HCT116 (cell line): ENCODE results near the gene MRPS7. TPM values are rescaled to one million over a fixed set of nuclear protein-coding genes. Genes with fewer than 3 reads are reported as not detected.

Source experiments
- ATAC-seq: fragments of 200-7000 bp; cut with Tn5 transposase; 2 replicates; pipeline ENCODE4 v1.9.1; 2020; ENCODE audit warnings: mild to moderate bottlenecking, moderate library complexity
- BruUV-seq: library from RNA; stranded (reverse); fragments of 400-500 nt; replicated peaks from 2 replicates; lab custom pipeline; 2021; lab: Mats Ljungman, UMichigan
- CTCF ChIA-PET: fragments of 300-600 bp; sonication (Branson Sonifier 250); formaldehyde crosslinking; loops from one replicate; lab custom pipeline; 2021; ENCODE audit warnings: antibody characterized with exemption; lab: Charles Lee
- POLR2A ChIA-PET: fragments of 300-600, 350-600 bp; sonication (Branson Sonifier 250); formaldehyde crosslinking; loops from one replicate; lab custom pipeline; 2021; ENCODE audit warnings: antibody characterized with exemption; lab: Charles Lee
- RAD21 ChIA-PET, 2 experiments: fragments of 300-600 bp; sonication (Branson Sonifier 250); formaldehyde crosslinking; loops; one replicate each; lab custom pipeline; 2023; ENCODE audit warnings: low total read pairs in 2 of 2; ENCODE audit not compliant: uncharacterized antibody in 2 of 2, unreplicated experiment in 2 of 2, low non-redundant PET in 1 of 2; lab: Charles Lee
- DNase-seq: peaks from one replicate; pipeline ENCODE4 v3.0.0-alpha.2; 2010; ENCODE audit warnings: low read depth, low spot score
- H2AFZ ChIP-seq: fragments of 200-600 bp; shearing (Covaris generic), sonication (generic); 2 replicates; pipeline ENCODE4 v1.6.1; 2017; ENCODE audit warnings: low read depth, mixed run types, mixed read lengths, antibody characterized with exemption, low read length; ENCODE audit not compliant: poor library complexity, severe bottlenecking
- H3K27ac ChIP-seq: 2 replicates; pipeline ENCODE4 v1.5.1; 2012; ENCODE audit warnings: low read depth, low read length
- H3K27me3 ChIP-seq: fragments of 200-600 bp; sonication (generic); 2 replicates; pipeline ENCODE4 v1.6.1; 2016; ENCODE audit warnings: mixed run types, low read length, mixed read lengths; ENCODE audit not compliant: insufficient read depth
- H3K36me3 ChIP-seq, 2 experiments: fragments of 200-500 bp in 1 of 2; fragments of 200-600 bp in 1 of 2; sonication (Bioruptor generic) in 1 of 2; sonication (generic) in 1 of 2; 2 replicates each; pipeline versions ENCODE4 v1.5.1 to v1.6.1; 2014 to 2016; ENCODE audit warnings: low read length in 2 of 2, inconsistent platforms in 1 of 2, mixed read lengths in 1 of 2, mixed run types in 1 of 2; ENCODE audit not compliant: insufficient read depth in 2 of 2, control insufficient read depth in 1 of 2
- H3K4me1 ChIP-seq, 2 experiments: fragments of 200-600 bp in 1 of 2; sonication (generic) in 1 of 2; 2 replicates each; pipeline versions ENCODE4 v1.5.1 to v1.6.1; 2012 to 2017; ENCODE audit warnings: low read length in 2 of 2, inconsistent platforms in 1 of 2, mild to moderate bottlenecking in 1 of 2, mixed read lengths in 1 of 2, mixed run types in 1 of 2, moderate library complexity in 1 of 2; ENCODE audit not compliant: insufficient read depth in 2 of 2, control insufficient read depth in 1 of 2
- H3K4me2 ChIP-seq: fragments of 200-600 bp; sonication (generic); 2 replicates; pipeline ENCODE4 v1.6.1; 2017; ENCODE audit warnings: mixed run types, low read length, mixed read lengths
- H3K4me3 ChIP-seq, 2 experiments: fragments of 200-600 bp in 1 of 2; sonication (generic) in 1 of 2; replicated peaks in 1 of 2; 2 replicates each; pipeline ENCODE4 v1.5.1; 2011 to 2016; ENCODE audit warnings: low read length in 2 of 2, control low read depth in 1 of 2, low read depth in 1 of 2, mild to moderate bottlenecking in 1 of 2, mixed read lengths in 1 of 2, mixed run types in 1 of 2
- H3K79me2 ChIP-seq: fragments of 200-600 bp; sonication (generic); 2 replicates; pipeline ENCODE4 v1.6.1; 2017; ENCODE audit warnings: mild to moderate bottlenecking, mixed run types, low read length, moderate library complexity, mixed read lengths; ENCODE audit not compliant: insufficient read depth
- H3K9ac ChIP-seq: fragments of 200-600 bp; sonication (generic); 2 replicates; pipeline ENCODE4 v1.6.1; 2016; ENCODE audit warnings: low read length, mixed read lengths
- H3K9me2 ChIP-seq: fragments of 200-600 bp; sonication (generic), shearing (Covaris generic); 2 replicates; pipeline ENCODE4 v1.6.1; 2017; ENCODE audit warnings: mixed run types, mild to moderate bottlenecking, moderate library complexity; ENCODE audit not compliant: insufficient read depth
- H3K9me3 ChIP-seq, 2 experiments: fragments of 200-500 bp in 1 of 2; fragments of 200-600 bp in 1 of 2; sonication (Bioruptor generic) in 1 of 2; sonication (generic) in 1 of 2; 2 replicates each; pipeline ENCODE4 v1.6.1; 2014 to 2017; ENCODE audit warnings: low read length in 2 of 2, mixed read lengths in 2 of 2, inconsistent platforms in 1 of 2, low read depth in 1 of 2, mild to moderate bottlenecking in 1 of 2, mixed run types in 1 of 2, moderate library complexity in 1 of 2; ENCODE audit not compliant: control insufficient read depth in 1 of 2, insufficient read depth in 1 of 2
- H4K20me1 ChIP-seq: fragments of 200-600 bp; sonication (generic), shearing (Covaris generic); 2 replicates; pipeline ENCODE4 v1.6.1; 2017; ENCODE audit warnings: mixed run types, mild to moderate bottlenecking, moderate library complexity; ENCODE audit not compliant: insufficient read depth
- ATF3 ChIP-seq: IDR thresholded peaks from 2 replicates; pipeline ENCODE4 v1.6.1; 2012
- CEBPB ChIP-seq: IDR thresholded peaks from 2 replicates; pipeline ENCODE4 v1.6.1; 2012; ENCODE audit warnings: low read depth
- CTCF ChIP-seq, 3 experiments: fragments of 200-600 bp in 1 of 3; sonication (generic) in 1 of 3; IDR thresholded peaks in 2 of 3; conservative IDR thresholded peaks in 1 of 3; 2 replicates each; pipeline ENCODE4 v1.5.1; 2012 to 2017; ENCODE audit warnings: low read depth in 2 of 3, low read length in 2 of 3, antibody characterized with exemption in 1 of 3, borderline replicate concordance in 1 of 3, control low read depth in 1 of 3, mild to moderate bottlenecking in 1 of 3, mixed read lengths in 1 of 3, mixed run types in 1 of 3, moderate library complexity in 1 of 3; ENCODE audit not compliant: insufficient read depth in 1 of 3
- EZH2 ChIP-seq: fragments of 200-600 bp; sonication (generic); IDR thresholded peaks from 2 replicates; pipeline ENCODE4 v1.6.1; 2017; ENCODE audit warnings: antibody characterized with exemption, mixed run types
- JUND ChIP-seq: IDR thresholded peaks from 2 replicates; pipeline ENCODE4 v1.6.1; 2012
- POLR2A ChIP-seq: IDR thresholded peaks from 2 replicates; pipeline ENCODE4 v1.7.0; 2011; ENCODE audit warnings: borderline replicate concordance; ENCODE audit not compliant: insufficient read depth, insufficient read length; ENCODE audit errors: extremely low read depth
- POLR2AphosphoS5 ChIP-seq: IDR thresholded peaks from 2 replicates; pipeline ENCODE4 v1.6.1; 2011; ENCODE audit warnings: mild to moderate bottlenecking, low read depth, low read length, moderate library complexity
- SIN3A ChIP-seq: IDR thresholded peaks from 2 replicates; pipeline ENCODE4 v1.6.1; 2012; ENCODE audit warnings: low read depth
- SP1 ChIP-seq: IDR thresholded peaks from 2 replicates; pipeline ENCODE4 v1.6.1; 2012; ENCODE audit warnings: low read depth
- ZFX ChIP-seq: fragments of 450-650 bp; IDR thresholded peaks from 2 replicates; pipeline ENCODE4 v1.6.1; 2017
- intact Hi-C: fragments of 100-400 bp; cut with micrococcal nuclease; formaldehyde crosslinking; loops from 2 replicates; pipeline ENCODE4 v1.10.0; 2022
- total RNA-seq: library from RNA; stranded (reverse); gene quantifications from one replicate; pipeline ENCODE4 v1.2.1, GENCODE V29; 2021; ENCODE audit not compliant: unreplicated experiment
- TF ChIP-seq, protein P1 (sequence below): IDR thresholded peaks from 2 replicates; pipeline ENCODE4 v1.6.1; 2012
- TF ChIP-seq, protein P2 (sequence below): IDR thresholded peaks from 2 replicates; pipeline ENCODE4 v1.6.1; 2012; ENCODE audit warnings: low read depth
- TF ChIP-seq, protein P3 (sequence below): IDR thresholded peaks from 2 replicates; pipeline ENCODE4 v1.6.1; 2011; ENCODE audit warnings: mild to moderate bottlenecking, low read length, moderate library complexity; ENCODE audit not compliant: insufficient replicate concordance; ENCODE audit errors: extremely low read depth

Gene MRPS7
- total RNA-seq, 1 experiment from 2014 or later, result 104 TPM

DNA sequence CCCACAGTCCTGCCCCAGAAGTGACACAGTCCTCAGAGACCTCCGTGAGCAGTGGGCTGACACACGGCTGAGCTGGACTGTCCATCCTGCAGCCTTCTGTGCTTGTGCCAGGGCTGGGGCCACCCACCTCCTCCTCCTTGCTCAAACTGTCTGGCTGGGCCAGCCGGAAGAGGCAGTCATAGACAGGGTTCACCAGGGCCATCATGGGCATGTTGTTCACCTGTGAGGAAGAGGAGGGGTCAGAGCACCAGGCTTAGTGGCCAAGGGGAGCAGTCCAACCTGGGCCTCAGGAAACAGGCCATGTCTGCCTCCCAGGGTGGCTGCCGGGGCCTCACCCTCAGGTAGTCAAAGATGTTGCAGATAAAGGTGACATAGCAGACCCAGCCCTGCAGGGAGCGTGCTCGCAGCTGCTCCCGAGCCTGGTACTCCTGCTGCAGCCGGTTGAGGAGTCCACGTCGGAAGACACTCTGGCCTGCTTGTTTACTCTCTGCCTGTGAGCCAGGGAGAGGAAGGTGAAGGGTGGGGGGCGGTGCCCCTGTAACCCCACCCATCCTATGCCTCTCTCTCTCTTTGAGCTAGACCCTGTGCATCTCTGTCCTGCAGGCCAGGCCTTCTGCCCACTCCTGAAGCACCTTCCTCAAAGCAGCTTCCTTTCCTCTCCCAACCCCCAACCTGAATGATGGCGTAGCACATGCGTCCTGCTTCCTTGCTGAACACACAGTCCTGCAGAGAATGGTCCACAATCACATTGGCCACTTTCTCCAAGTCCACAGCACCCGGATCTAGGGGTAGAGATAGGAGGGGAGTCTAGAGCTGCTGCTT, 5.9 kb downstream of the MRPS7 start:
- Histone ChIP-seq H3K36me3 (peaks cover 18 to 45% of the 10 kb centered on the region in 2 experiments; a peak in 3 of 4 replicates), H3K4me1 (peaks cover 22 to 47% of the 10 kb centered on the region in 2 experiments), H3K27ac (peak overlapping the region; percentile 25; the same call in 1 of the 2 replicates), H3K9me3 (no peaks in the 10 kb centered on the region), H3K27me3 (no peaks in the 10 kb centered on the region), H3K9ac (0 out of 2 replicates have a peak overlapping the region, but pooled peaks have one; percentile 2), H3K9me2 (no peaks in the 10 kb centered on the region), H4K20me1 (no peaks in the 10 kb centered on the region), H2AFZ (no peak overlapping the region), H3K4me2 (peak overlapping the region; percentile 1; the same call in 1 of the 2 replicates), H3K4me3 (no peak overlapping the region), H3K79me2 (peaks cover 28% of the 10 kb centered on the region)
- intact Hi-C loops, result loop anchor here (10.0 kb wide), 1 partner anchor 153 kb away; no protein-coding TSS in a partner anchor
- CTCF ChIA-PET, result interaction anchor here (1.4 to 4.2 kb wide), 2 partner anchors 22 to 112 kb away, joined by 3 to 51 read pairs; partner anchors contain the start of gene SLC25A19
- POLR2A ChIA-PET, result no interaction called here
- BruUV-seq, result no TSS peak
- RAD21 ChIA-PET, result interaction anchor here in 1 of 2 experiments (0.6 kb wide), 1 partner anchor 48 kb away, joined by 3 read pairs; no protein-coding TSS in a partner anchor
- DNase-seq, result no peak
- peak; percentile 39; the same call in 1 of the 2 replicates for TF ChIP-seq POLR2AphosphoS5
- TF ChIP-seq ZFX, result no peak; the same call in 1 of the 2 replicates
- TF ChIP-seq JUND, result no peak
- TF ChIP-seq, protein P1, sequence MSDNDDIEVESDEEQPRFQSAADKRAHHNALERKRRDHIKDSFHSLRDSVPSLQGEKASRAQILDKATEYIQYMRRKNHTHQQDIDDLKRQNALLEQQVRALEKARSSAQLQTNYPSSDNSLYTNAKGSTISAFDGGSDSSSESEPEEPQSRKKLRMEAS, result no peak; the same call in 1 of the 2 replicates
- no peak for TF ChIP-seq SP1
- no peak for TF ChIP-seq EZH2
- peak; percentile 24 for TF ChIP-seq POLR2A
- no peak for TF ChIP-seq ATF3
- TF ChIP-seq, protein P2, sequence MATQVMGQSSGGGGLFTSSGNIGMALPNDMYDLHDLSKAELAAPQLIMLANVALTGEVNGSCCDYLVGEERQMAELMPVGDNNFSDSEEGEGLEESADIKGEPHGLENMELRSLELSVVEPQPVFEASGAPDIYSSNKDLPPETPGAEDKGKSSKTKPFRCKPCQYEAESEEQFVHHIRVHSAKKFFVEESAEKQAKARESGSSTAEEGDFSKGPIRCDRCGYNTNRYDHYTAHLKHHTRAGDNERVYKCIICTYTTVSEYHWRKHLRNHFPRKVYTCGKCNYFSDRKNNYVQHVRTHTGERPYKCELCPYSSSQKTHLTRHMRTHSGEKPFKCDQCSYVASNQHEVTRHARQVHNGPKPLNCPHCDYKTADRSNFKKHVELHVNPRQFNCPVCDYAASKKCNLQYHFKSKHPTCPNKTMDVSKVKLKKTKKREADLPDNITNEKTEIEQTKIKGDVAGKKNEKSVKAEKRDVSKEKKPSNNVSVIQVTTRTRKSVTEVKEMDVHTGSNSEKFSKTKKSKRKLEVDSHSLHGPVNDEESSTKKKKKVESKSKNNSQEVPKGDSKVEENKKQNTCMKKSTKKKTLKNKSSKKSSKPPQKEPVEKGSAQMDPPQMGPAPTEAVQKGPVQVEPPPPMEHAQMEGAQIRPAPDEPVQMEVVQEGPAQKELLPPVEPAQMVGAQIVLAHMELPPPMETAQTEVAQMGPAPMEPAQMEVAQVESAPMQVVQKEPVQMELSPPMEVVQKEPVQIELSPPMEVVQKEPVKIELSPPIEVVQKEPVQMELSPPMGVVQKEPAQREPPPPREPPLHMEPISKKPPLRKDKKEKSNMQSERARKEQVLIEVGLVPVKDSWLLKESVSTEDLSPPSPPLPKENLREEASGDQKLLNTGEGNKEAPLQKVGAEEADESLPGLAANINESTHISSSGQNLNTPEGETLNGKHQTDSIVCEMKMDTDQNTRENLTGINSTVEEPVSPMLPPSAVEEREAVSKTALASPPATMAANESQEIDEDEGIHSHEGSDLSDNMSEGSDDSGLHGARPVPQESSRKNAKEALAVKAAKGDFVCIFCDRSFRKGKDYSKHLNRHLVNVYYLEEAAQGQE, result no peak
- TF ChIP-seq SIN3A, result no peak
- TF ChIP-seq CTCF (IDR thresholded peaks at IDR 0.05 in 2 of 3, conservative IDR thresholded peaks at IDR 0.05 in 1 of 3; ENCODE audit: borderline replicate concordance in 1 of 3, insufficient read depth in 1 of 3, low read depth in 2 of 3, low read length in 2 of 3), result peak in 2 of 3 experiments; percentile 38; a peak in 3 of 6 replicates
- TF ChIP-seq, protein P3, sequence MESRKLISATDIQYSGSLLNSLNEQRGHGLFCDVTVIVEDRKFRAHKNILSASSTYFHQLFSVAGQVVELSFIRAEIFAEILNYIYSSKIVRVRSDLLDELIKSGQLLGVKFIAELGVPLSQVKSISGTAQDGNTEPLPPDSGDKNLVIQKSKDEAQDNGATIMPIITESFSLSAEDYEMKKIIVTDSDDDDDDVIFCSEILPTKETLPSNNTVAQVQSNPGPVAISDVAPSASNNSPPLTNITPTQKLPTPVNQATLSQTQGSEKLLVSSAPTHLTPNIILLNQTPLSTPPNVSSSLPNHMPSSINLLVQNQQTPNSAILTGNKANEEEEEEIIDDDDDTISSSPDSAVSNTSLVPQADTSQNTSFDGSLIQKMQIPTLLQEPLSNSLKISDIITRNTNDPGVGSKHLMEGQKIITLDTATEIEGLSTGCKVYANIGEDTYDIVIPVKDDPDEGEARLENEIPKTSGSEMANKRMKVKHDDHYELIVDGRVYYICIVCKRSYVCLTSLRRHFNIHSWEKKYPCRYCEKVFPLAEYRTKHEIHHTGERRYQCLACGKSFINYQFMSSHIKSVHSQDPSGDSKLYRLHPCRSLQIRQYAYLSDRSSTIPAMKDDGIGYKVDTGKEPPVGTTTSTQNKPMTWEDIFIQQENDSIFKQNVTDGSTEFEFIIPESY, result no peak
- no peak for TF ChIP-seq CEBPB
- peak; percentile 12 for ATAC-seq
